AG09319 (cell line): ENCODE measurements around the gene WT1.

Experiments
- DNase-seq: peaks from one replicate; pipeline ENCODE4 v3.0.0-alpha.2; 2010; ENCODE audit warnings: low read depth; ENCODE audit errors: extremely low read depth
- TF ChIP-seq, protein P1 (sequence below): IDR thresholded peaks from 2 replicates; pipeline ENCODE4 v1.5.1; 2011; ENCODE audit warnings: low read depth, mild to moderate bottlenecking, inconsistent platforms, low read length, moderate library complexity

The WT1 gene

DNA sequence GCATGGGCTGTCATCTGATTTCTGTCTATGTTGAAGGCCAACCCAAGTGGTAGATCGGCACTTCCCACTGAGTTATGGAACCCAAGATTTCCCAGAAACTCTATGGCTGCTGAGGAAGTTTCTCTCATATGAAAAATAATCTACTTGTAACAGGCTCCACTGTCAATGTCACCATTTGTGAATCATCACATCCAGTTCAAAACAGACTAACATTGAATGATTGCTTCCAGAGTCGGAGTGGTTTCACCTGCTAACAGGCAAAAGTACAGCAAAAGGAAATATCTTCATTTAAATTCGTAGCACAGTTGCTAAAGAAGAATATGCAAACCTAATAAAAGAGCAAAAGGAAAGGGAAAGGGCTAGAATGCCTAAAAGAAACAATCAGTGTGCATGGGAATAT lies 12.8 kb downstream of the WT1 start:
- no peak for DNase-seq
- TF ChIP-seq, protein P1, sequence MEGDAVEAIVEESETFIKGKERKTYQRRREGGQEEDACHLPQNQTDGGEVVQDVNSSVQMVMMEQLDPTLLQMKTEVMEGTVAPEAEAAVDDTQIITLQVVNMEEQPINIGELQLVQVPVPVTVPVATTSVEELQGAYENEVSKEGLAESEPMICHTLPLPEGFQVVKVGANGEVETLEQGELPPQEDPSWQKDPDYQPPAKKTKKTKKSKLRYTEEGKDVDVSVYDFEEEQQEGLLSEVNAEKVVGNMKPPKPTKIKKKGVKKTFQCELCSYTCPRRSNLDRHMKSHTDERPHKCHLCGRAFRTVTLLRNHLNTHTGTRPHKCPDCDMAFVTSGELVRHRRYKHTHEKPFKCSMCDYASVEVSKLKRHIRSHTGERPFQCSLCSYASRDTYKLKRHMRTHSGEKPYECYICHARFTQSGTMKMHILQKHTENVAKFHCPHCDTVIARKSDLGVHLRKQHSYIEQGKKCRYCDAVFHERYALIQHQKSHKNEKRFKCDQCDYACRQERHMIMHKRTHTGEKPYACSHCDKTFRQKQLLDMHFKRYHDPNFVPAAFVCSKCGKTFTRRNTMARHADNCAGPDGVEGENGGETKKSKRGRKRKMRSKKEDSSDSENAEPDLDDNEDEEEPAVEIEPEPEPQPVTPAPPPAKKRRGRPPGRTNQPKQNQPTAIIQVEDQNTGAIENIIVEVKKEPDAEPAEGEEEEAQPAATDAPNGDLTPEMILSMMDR, result no peak

DNA sequence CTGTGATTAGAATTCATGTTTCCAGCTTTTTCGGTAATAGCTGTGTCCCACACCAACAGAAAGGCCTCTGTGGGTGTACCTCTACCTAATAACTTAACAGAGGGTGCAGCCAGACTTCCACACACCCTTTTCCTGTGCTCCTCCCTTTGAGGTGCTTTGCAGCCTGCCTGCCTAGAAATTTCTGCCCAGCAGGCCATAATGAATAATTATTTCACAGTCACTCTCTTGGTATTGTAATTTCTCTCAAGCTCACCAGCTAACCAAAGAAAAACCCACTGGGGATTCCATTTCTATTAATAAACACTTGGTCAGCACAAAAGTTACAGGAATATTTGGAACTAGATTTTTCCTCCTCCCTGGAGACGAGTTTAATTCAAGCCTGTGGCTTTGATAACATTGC lies 13.3 kb downstream of the WT1 start:
- DNase-seq, result no peak
- TF ChIP-seq, protein P1, result no peak

DNA sequence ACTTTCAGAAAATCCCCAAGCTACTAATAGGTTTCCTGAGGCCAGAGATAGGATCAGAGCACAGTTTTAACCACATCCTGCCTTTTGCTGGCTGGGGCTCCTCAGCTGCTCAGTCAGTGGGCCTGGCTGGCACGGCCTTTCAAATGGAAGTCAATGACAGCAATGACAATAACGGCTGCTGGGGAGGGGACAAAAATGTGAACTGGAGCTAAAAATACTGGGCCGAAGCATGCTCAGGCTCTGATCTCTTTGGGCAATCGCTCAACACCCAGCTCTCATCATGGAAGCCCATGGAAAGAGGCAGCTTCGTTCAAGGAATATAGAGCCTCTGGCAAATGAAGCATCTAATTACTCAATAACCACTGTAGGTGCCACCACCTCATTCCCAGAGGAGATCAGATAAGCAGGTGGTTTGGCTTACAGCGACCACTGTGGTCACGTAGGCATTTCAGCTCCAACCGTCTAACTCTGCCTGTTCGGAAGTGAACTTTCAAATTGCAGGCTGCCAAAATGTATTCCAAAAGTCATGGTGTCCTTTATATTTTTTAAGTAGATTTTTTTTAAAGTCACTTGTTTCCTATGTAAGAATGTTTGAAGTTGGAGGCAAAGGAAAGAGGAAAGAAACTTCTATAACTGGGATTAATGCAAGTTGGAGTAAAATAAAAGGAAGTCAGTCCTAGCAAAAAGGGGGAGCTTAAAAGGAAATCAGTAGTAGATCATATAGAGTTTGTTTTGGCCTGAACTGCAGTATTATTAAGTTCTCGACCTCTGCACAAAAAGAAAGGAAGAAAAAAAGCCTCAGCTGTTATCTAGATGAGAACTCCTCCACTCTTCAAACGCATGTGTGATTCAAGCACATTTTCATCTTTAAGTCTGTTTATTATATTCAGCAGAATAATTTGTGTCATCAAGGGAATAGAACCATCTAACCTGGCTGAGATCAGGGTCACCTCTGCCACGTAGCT lies 14.1 kb downstream of the WT1 start:
- TF ChIP-seq, protein P1, result no peak
- no peak for DNase-seq

DNA sequence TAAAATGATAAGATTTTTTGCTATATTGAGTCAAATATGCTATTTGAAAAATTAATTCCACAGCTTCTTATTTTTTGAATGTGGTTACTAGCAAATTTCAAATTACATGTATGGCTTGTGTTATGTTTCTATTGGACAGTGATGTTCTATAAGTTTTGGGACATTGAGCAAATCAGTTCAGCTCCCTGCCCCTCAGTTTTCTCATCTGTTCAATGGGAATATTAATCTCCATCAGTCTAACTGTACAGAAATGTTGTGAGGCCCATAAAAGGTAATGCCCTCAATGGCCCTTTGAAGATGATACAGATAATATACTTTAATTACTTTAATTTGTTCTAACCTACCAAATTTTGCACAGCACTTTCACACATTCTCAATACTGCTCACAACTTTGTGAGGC lies 15.2 kb downstream of the WT1 start:
- TF ChIP-seq, protein P1, result no peak
- no peak for DNase-seq

DNA sequence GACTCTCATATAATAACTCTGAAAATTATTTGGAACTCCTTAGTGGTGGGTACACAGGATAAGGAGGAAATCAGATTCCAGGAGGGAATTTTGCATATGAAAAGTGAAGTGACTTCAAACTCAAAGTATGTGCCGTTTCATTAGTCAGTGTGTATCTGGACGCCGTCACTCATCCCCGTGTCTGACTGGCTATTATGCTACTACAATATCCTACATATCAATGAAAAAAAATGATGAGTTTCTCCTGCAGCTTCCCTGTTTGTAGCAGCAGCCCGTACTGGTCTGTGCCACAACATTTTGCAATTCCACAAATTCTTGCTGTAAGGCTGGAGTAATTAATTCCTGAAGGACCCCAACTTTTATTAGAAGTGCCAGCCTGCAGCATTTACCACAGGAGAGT lies 16.5 kb downstream of the WT1 start:
- no peak for DNase-seq
- TF ChIP-seq, protein P1, result no peak

DNA sequence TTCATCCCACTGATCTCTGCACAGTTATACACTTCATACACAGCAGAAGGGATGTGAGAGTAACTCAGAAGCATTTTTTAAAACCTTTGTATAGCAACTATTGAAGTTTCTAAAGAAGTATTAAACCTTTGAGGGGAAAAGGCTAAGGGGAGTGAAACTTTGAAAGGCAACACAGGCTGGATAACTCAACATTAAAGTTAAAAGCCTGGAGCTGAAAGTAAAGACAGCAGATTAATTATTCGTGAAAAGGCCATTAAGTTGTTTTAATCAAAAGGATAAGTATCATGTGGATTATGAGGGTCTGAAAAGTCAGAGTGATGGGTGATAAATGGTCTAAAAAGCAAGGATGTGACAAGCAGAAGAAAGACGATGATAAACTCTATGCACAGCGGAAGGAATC lies 17.5 kb downstream of the WT1 start:
- DNase-seq, result no peak
- TF ChIP-seq, protein P1, result no peak

DNA sequence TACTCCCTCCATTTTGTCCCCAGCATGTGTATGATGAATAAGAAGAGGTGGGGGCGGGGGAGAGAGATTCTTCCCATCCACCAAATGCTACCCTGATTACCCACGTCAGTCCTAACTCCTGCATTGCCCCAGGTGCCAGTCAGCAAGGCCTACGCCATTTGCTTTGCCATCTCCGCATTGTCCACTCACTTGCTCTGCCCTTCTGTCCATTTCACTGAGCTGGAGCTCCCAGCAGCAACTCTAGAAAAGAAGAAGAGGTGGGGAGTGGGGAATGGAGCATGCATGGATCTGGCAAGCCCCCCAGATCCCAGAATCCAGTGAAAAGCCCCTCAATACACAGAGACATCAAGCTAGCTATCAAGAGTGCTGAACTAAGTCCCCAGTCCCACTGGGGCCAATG lies 19.0 kb downstream of the WT1 start:
- DNase-seq, result no peak
- TF ChIP-seq, protein P1, result no peak
